ENCODE measurements around the gene RALGAPA2.

RALGAPA2 gene

DNA sequence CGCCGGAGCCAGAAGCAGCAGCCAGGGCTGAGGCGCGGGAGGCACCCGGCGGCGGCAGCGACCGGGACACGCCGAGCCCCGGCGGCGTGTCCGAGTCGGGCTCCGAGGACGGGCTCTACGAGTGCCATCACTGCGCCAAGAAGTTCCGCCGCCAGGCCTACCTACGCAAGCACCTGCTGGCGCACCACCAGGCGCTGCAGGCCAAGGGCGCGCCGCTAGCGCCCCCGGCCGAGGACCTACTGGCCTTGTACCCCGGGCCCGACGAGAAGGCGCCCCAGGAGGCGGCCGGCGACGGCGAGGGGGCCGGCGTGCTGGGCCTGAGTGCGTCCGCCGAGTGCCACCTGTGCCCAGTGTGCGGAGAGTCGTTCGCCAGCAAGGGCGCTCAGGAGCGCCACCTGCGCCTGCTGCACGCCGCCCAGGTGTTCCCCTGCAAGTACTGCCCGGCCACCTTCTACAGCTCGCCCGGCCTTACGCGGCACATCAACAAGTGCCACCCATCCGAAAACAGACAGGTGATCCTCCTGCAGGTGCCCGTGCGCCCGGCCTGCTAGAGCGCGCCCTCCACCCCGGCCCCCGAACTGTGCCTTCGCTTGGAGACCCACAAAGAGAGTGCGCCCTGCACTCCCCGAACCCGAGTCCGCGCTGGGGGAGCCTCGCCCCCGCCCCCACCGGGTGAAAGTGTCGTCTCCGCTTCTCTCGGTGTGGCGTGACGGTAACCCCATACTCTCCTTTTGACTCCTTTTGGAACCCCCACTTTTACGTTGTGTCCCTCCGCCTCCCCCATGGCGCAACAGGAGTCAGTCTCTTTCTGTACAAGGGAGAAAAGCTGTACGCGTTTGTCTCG is 343.0 kb downstream of the RALGAPA2 start:
- no peak for TF ChIP-seq ZFP30 (CRISPR knock-in tag; IDR thresholded peaks at IDR 0.05)
- TF ChIP-seq ZNF565 (CRISPR knock-in tag; conservative IDR thresholded peaks at IDR 0.05; ENCODE audit: low read depth) = no peak
- TF ChIP-seq CSDC2 (CRISPR knock-in tag; IDR thresholded peaks at IDR 0.05) = no peak
- TF ChIP-seq ZFP3 (CRISPR knock-in tag; IDR thresholded peaks at IDR 0.05) = no peak
- TF ChIP-seq, protein P1, sequence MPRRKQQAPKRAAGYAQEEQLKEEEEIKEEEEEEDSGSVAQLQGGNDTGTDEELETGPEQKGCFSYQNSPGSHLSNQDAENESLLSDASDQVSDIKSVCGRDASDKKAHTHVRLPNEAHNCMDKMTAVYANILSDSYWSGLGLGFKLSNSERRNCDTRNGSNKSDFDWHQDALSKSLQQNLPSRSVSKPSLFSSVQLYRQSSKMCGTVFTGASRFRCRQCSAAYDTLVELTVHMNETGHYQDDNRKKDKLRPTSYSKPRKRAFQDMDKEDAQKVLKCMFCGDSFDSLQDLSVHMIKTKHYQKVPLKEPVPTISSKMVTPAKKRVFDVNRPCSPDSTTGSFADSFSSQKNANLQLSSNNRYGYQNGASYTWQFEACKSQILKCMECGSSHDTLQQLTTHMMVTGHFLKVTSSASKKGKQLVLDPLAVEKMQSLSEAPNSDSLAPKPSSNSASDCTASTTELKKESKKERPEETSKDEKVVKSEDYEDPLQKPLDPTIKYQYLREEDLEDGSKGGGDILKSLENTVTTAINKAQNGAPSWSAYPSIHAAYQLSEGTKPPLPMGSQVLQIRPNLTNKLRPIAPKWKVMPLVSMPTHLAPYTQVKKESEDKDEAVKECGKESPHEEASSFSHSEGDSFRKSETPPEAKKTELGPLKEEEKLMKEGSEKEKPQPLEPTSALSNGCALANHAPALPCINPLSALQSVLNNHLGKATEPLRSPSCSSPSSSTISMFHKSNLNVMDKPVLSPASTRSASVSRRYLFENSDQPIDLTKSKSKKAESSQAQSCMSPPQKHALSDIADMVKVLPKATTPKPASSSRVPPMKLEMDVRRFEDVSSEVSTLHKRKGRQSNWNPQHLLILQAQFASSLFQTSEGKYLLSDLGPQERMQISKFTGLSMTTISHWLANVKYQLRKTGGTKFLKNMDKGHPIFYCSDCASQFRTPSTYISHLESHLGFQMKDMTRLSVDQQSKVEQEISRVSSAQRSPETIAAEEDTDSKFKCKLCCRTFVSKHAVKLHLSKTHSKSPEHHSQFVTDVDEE (CRISPR knock-in tag; IDR thresholded peaks at IDR 0.05) = no peak

DNA sequence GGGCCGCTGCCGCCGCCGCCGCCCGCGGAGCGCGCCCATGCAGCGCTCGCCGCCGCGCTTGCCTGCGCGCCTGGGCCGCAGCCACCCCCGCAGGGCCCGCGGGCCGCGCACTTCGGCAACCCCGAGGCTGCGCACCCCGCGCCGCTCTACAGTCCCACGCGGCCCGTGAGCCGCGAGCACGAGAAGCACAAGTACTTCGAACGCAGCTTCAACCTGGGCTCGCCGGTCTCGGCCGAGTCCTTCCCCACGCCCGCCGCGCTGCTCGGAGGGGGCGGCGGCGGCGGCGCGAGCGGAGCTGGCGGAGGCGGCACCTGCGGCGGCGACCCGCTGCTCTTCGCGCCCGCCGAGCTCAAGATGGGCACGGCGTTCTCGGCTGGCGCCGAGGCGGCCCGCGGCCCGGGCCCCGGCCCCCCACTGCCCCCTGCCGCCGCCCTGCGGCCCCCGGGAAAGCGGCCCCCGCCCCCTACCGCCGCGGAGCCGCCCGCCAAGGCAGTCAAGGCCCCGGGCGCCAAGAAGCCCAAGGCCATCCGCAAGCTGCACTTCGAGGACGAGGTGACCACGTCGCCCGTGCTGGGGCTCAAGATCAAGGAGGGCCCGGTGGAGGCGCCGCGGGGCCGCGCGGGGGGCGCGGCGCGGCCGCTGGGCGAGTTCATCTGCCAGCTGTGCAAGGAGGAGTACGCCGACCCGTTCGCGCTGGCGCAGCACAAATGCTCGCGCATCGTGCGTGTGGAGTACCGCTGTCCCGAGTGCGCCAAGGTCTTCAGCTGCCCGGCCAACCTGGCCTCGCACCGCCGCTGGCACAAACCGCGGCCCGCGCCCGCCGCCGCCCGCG is 343.8 kb downstream of the RALGAPA2 start:
- TF ChIP-seq TCF4 (CRISPR knock-in tag; IDR thresholded peaks at IDR 0.05; ENCODE audit: borderline replicate concordance) (no peak), ESRRG (CRISPR knock-in tag; IDR thresholded peaks at IDR 0.05) (no peak), TOX (CRISPR knock-in tag; IDR thresholded peaks at IDR 0.05; ENCODE audit: borderline replicate concordance) (no peak), SNAI2 (CRISPR knock-in tag; IDR thresholded peaks at IDR 0.05) (no peak), BACH2 (CRISPR knock-in tag; IDR thresholded peaks at IDR 0.05; ENCODE audit: borderline replicate concordance) (no peak), ARNTL (CRISPR knock-in tag; IDR thresholded peaks at IDR 0.05; ENCODE audit: borderline replicate concordance, low read depth) (no peak), RARB (CRISPR knock-in tag; IDR thresholded peaks at IDR 0.05) (no peak), GLIS3 (CRISPR knock-in tag; IDR thresholded peaks at IDR 0.05) (no peak), ZNF565 (CRISPR knock-in tag; conservative IDR thresholded peaks at IDR 0.05; ENCODE audit: low read depth) (no peak), CSDC2 (CRISPR knock-in tag; IDR thresholded peaks at IDR 0.05) (no peak), ZC3H10 (CRISPR knock-in tag; IDR thresholded peaks at IDR 0.05) (no peak), ZNF70 (CRISPR knock-in tag; IDR thresholded peaks at IDR 0.05) (no peak), ISL1 (CRISPR knock-in tag; IDR thresholded peaks at IDR 0.05) (no peak)
- TF ChIP-seq, protein P2, sequence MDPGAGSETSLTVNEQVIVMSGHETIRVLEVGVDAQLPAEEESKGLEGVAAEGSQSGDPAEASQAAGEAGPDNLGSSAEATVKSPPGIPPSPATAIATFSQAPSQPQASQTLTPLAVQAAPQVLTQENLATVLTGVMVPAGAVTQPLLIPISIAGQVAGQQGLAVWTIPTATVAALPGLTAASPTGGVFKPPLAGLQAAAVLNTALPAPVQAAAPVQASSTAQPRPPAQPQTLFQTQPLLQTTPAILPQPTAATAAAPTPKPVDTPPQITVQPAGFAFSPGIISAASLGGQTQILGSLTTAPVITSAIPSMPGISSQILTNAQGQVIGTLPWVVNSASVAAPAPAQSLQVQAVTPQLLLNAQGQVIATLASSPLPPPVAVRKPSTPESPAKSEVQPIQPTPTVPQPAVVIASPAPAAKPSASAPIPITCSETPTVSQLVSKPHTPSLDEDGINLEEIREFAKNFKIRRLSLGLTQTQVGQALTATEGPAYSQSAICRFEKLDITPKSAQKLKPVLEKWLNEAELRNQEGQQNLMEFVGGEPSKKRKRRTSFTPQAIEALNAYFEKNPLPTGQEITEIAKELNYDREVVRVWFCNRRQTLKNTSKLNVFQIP (CRISPR knock-in tag; IDR thresholded peaks at IDR 0.05; ENCODE audit: borderline replicate concordance, low read depth) = no peak
- TF ChIP-seq, protein P3, sequence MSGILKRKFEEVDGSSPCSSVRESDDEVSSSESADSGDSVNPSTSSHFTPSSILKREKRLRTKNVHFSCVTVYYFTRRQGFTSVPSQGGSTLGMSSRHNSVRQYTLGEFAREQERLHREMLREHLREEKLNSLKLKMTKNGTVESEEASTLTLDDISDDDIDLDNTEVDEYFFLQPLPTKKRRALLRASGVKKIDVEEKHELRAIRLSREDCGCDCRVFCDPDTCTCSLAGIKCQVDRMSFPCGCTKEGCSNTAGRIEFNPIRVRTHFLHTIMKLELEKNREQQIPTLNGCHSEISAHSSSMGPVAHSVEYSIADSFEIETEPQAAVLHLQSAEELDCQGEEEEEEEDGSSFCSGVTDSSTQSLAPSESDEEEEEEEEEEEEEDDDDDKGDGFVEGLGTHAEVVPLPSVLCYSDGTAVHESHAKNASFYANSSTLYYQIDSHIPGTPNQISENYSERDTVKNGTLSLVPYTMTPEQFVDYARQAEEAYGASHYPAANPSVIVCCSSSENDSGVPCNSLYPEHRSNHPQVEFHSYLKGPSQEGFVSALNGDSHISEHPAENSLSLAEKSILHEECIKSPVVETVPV (CRISPR knock-in tag; IDR thresholded peaks at IDR 0.05) = no peak
- ATAC-seq = no peak

More for the DNA sequence above, 343.0 kb downstream of the RALGAPA2 start:
- ATAC-seq = no peak

DNA sequence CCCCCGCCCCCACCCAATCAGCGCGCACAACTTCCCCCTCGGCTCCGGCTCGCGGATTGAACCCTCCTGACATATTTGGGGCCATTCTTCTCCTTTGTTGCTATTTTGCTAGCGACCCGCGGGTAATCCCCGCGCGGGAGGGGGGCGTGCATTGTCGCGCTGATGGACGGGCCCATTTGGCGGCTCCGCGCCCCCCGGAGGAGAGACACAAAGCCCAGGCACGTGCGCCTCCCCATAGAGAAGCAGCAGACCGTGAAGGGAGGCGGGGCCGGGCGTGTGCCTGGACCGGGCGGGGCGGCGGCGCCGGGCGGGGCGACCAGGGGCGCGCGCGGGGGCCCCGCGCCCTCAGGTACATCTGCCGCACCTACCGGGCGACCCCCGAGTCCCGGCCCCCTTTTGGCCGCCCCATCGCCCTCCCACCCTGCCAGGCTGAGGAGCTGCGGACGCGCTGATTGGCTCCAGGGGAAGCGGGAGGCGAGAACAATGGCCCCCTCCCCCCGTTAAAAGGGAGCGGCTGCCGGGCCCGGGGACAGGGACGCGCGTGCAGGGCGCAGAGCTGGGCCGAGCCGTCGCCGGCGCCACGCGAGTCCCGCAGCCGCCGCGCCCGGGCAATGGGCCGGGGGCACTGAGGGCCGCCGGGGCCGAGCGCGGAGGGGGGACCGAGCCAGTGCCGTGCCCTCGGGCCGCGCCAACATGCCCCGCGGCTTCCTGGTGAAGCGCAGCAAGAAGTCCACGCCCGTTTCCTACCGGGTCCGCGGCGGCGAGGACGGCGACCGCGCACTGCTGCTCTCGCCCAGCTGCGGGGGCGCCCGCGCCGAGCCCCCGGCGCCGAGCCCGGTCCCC is 344.6 kb downstream of the RALGAPA2 start, which contains the start of gene INSM1:
TSS of gene INSM1 (plus strand) at position 530 of the 843 bp plus-strand sequence. CDS start at position 694, 164 bp downstream.
- ATAC-seq = no peak
- TF ChIP-seq CSDC2 (CRISPR knock-in tag; IDR thresholded peaks at IDR 0.05) = no peak
- TF ChIP-seq ZNF70 (CRISPR knock-in tag; IDR thresholded peaks at IDR 0.05) = no peak
- TF ChIP-seq RARB (CRISPR knock-in tag; IDR thresholded peaks at IDR 0.05) = no peak
- no peak for TF ChIP-seq ISL1 (CRISPR knock-in tag; IDR thresholded peaks at IDR 0.05)
- no peak for TF ChIP-seq ESRRG (CRISPR knock-in tag; IDR thresholded peaks at IDR 0.05)
- TF ChIP-seq, protein P4, sequence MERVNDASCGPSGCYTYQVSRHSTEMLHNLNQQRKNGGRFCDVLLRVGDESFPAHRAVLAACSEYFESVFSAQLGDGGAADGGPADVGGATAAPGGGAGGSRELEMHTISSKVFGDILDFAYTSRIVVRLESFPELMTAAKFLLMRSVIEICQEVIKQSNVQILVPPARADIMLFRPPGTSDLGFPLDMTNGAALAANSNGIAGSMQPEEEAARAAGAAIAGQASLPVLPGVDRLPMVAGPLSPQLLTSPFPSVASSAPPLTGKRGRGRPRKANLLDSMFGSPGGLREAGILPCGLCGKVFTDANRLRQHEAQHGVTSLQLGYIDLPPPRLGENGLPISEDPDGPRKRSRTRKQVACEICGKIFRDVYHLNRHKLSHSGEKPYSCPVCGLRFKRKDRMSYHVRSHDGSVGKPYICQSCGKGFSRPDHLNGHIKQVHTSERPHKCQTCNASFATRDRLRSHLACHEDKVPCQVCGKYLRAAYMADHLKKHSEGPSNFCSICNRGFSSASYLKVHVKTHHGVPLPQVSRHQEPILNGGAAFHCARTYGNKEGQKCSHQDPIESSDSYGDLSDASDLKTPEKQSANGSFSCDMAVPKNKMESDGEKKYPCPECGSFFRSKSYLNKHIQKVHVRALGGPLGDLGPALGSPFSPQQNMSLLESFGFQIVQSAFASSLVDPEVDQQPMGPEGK (CRISPR knock-in tag; IDR thresholded peaks at IDR 0.05; ENCODE audit: borderline replicate concordance) = no peak
- TF ChIP-seq PPARA (CRISPR knock-in tag; IDR thresholded peaks at IDR 0.05; ENCODE audit: borderline replicate concordance) = no peak
- no peak for TF ChIP-seq ZC3H10 (CRISPR knock-in tag; IDR thresholded peaks at IDR 0.05)
